B cell (primary cell): ENCODE data around the gene STX5. TPM values are rescaled to one million over a fixed set of nuclear protein-coding genes. Genes with fewer than 3 reads are reported as not detected.

ENCODE experiments used
- ATAC-seq: fragments of 200-7000 bp; cut with Tn5 transposase; one replicate; pipeline ENCODE4 v1.10.0; 2021; ENCODE audit warnings: low read depth, mild to moderate bottlenecking, moderate number of reproducible peaks, moderate library complexity
- CTCF ChIA-PET: fragments of 350-600 bp; sonication (Branson Sonifier 250); formaldehyde crosslinking; loops from one replicate; lab custom pipeline; 2021; ENCODE audit warnings: antibody characterized with exemption, inconsistent platforms; lab: Charles Lee
- POLR2A ChIA-PET: fragments of 350-600 bp; sonication (Branson Sonifier 250); formaldehyde crosslinking; loops from one replicate; lab custom pipeline; 2021; ENCODE audit warnings: antibody characterized with exemption; lab: Charles Lee
- DNase-seq: peaks from one replicate; pipeline ENCODE4 v3.0.0; 2013
- H2AFZ ChIP-seq: 2 replicates; pipeline ENCODE4 v1.6.1; 2012; ENCODE audit warnings: mild to moderate bottlenecking, low read depth, low read length; ENCODE audit not compliant: insufficient read depth, poor library complexity, severe bottlenecking
- H3K27ac ChIP-seq, 2 donors: 1 replicate in 1 of 2; 2 replicates in 1 of 2; pipeline ENCODE4 v1.5.1; 2012 to 2013; ENCODE audit warnings: low read length in 2 of 2, mild to moderate bottlenecking in 2 of 2, moderate library complexity in 1 of 2
- H3K27me3 ChIP-seq, 4 experiments: fragments of 200-600 bp in 1 of 4; sonication (generic) in 1 of 4; replicated peaks in 1 of 4; 1 replicate in 2 of 4; 2 replicates in 2 of 4; pipeline versions ENCODE4 v1.6.1 to v1.7.0; 2013 to 2016; ENCODE audit warnings: low read length in 3 of 4, mild to moderate bottlenecking in 2 of 4, mixed read lengths in 1 of 4, moderate library complexity in 1 of 4; ENCODE audit not compliant: insufficient read depth in 4 of 4, control insufficient read depth in 3 of 4; ENCODE audit errors: control extremely low read depth in 1 of 4
- H3K36me3 ChIP-seq, 2 experiments: replicated peaks in 1 of 2; 1 replicate in 1 of 2; 2 replicates in 1 of 2; pipeline versions ENCODE4 v1.6.1 to v1.7.1; 2013; ENCODE audit warnings: low read length in 1 of 2; ENCODE audit not compliant: insufficient read depth in 2 of 2, control insufficient read depth in 1 of 2; ENCODE audit errors: control extremely low read depth in 1 of 2, extremely low read depth in 1 of 2
- H3K4me1 ChIP-seq, 2 donors: fragments of 200-600 bp in 1 of 2; sonication (generic) in 1 of 2; 1 replicate in 1 of 2; 2 replicates in 1 of 2; pipeline versions ENCODE4 v1.5.1 to v1.6.1; 2013 to 2017; ENCODE audit warnings: low read length in 2 of 2; ENCODE audit not compliant: control insufficient read depth in 2 of 2, insufficient read depth in 2 of 2
- H3K4me2 ChIP-seq: replicated peaks from 2 replicates; pipeline ENCODE3; 2012; ENCODE audit warnings: mild to moderate bottlenecking, low read depth, low read length; ENCODE audit not compliant: poor library complexity, severe bottlenecking
- H3K4me3 ChIP-seq, 5 experiments: fragments of 200-600 bp in 1 of 5; sonication (generic) in 1 of 5; 1 replicate in 3 of 5; 2 replicates in 2 of 5; pipeline versions ENCODE4 v1.5.1 to v1.7.0; 2011 to 2016; ENCODE audit warnings: low read length in 4 of 5, mild to moderate bottlenecking in 4 of 5, low read depth in 2 of 5, control low read depth in 1 of 5, moderate library complexity in 1 of 5; ENCODE audit not compliant: insufficient read depth in 1 of 5; ENCODE audit errors: control extremely low read depth in 1 of 5, extremely low read depth in 1 of 5
- H3K79me2 ChIP-seq: fragments of 200-600 bp; sonication (generic); one replicate; pipeline ENCODE4 v1.6.0; 2016; ENCODE audit warnings: low read length; ENCODE audit not compliant: control insufficient read depth, insufficient read depth
- H3K9ac ChIP-seq: fragments of 200-600 bp; sonication (generic); 2 replicates; pipeline ENCODE4 v1.6.1; 2017; ENCODE audit warnings: mild to moderate bottlenecking, low read length, moderate library complexity
- H3K9me3 ChIP-seq, 3 donors: one replicate each; pipeline versions ENCODE4 v1.6.1 to v1.7.1; 2013; ENCODE audit warnings: low read length in 2 of 3; ENCODE audit not compliant: control insufficient read depth in 2 of 3, insufficient read depth in 1 of 3; ENCODE audit errors: control extremely low read depth in 1 of 3
- H4K20me1 ChIP-seq: 2 replicates; pipeline ENCODE4 v1.6.0; 2012; ENCODE audit warnings: mild to moderate bottlenecking, low read length; ENCODE audit not compliant: insufficient read depth, control insufficient read depth, poor library complexity, severe bottlenecking
- H3K27ac Mint-ChIP-seq: one replicate; pipeline ENCODE4 v1.8.0; 2021; ENCODE audit warnings: mixed read lengths
- H3K27me3 Mint-ChIP-seq: one replicate; pipeline ENCODE4 v1.8.0; 2021; ENCODE audit warnings: mixed read lengths
- H3K4me1 Mint-ChIP-seq: one replicate; pipeline ENCODE4 v1.8.0; 2021; ENCODE audit warnings: mixed read lengths
- H3K4me3 Mint-ChIP-seq: one replicate; pipeline ENCODE4 v1.8.0; 2021; ENCODE audit warnings: mixed read lengths
- H3K9me3 Mint-ChIP-seq: one replicate; pipeline ENCODE4 v1.8.0; 2022; ENCODE audit warnings: mixed read lengths; ENCODE audit not compliant: insufficient read depth
- CTCF ChIP-seq: fragments of 200-600 bp; IDR thresholded peaks from one replicate; pipeline ENCODE4 v1.8.0; 2022; ENCODE audit warnings: antibody characterized with exemption, mild to moderate bottlenecking
- EZH2 ChIP-seq: IDR thresholded peaks from 2 replicates; pipeline ENCODE4 v1.6.1; 2012; ENCODE audit warnings: borderline replicate concordance, low read depth, mild to moderate bottlenecking, moderate library complexity, low read length; ENCODE audit not compliant: insufficient read depth, poor library complexity, severe bottlenecking
- WGBS: methylation state at CpG from one replicate; pipeline ENCODE4 v1.1.5; 2013; ENCODE audit warnings: missing lambda C conversion rate; ENCODE audit not compliant: insufficient coverage; 5-methylcytosine and 5-hydroxymethylcytosine counted together
- intact Hi-C: fragments of 100-400 bp; cut with micrococcal nuclease; formaldehyde crosslinking; loops from one replicate; pipeline ENCODE4 v1.10.0; 2022
- polyA plus RNA-seq: library from polyadenylated mRNA; depleted of rRNA; stranded (reverse); fragments of >200 nt; gene quantifications from 2 replicates; pipeline ENCODE4 v1.2.3, GENCODE V29; 2012
- total RNA-seq, 2 donors: library from RNA; stranded (reverse); fragments of 120-200 nt in 1 of 2; gene quantifications; 1 replicate in 1 of 2; 2 replicates in 1 of 2; pipeline versions ENCODE4 v1.2.3 to v1.2.4, GENCODE V29; 2013 to 2022

Gene STX5
- total and polyA plus RNA-seq, 2 donors (not counting 1 experiment from before 2014, with no cell fraction given) = 41.0 to 99.1 TPM

GRCh38 chr11:62791501-62792201 lies 40.2 kb downstream of the STX5 start, which contains the start of gene TMEM223:
Gene TMEM223 (minus strand): TSS chr11:62792006. CDS start chr11:62791994, 12 bp downstream.
- DNase-seq (peak; percentile 89), ATAC-seq (peak; percentile 74)
- H3K27ac Mint-ChIP-seq = peak within 1 kb of the TSS; percentile 91
- Histone ChIP-seq H3K4me1 (peaks cover 25 to 34% of the 10 kb centered on the region in 2 donors), H3K9ac (peak within 1 kb of the TSS; percentile 89), H3K36me3 (peaks cover 0 to 58% of the 10 kb centered on the region in 2 experiments), H3K79me2 (peaks cover 53% of the 10 kb centered on the region), H3K4me2 (peak within 1 kb of the TSS; percentile 97), H3K27ac (peak within 1 kb of the TSS; percentile 65 to 83), H3K9me3 (no peaks in the 10 kb centered on the region), H4K20me1 (peaks cover 15% of the 10 kb centered on the region), H3K27me3 (no peaks in the 10 kb centered on the region), H2AFZ (peak within 1 kb of the TSS; percentile 77), H3K4me3 (peak within 1 kb of the TSS; percentile 32 to 94 (median 85))
- TF ChIP-seq EZH2 (no peak), CTCF (no peak)
- under 1% methylated on average over 50 of the region's 58 CpGs for WGBS
- ChIA-PET POLR2A (interaction anchor here (0.7 to 2.7 kb wide), 7 partner anchors 13 to 343 kb away, joined by 3 to 19 read pairs (median 4); partner anchors contain the start of genes GANAB and WDR74), CTCF (interaction anchor here (0.6 to 1.5 kb wide), 2 partner anchors 65 to 912 kb away, joined by 3 read pairs; partner anchors contain the start of gene HNRNPUL2)
- intact Hi-C loops = loop anchor here (1.0 kb wide), 4 partner anchors 14 to 71 kb away; partner anchors contain the start of genes NXF1, POLR2G and TAF6L
- H3K9me3 Mint-ChIP-seq = no peaks in the 10 kb centered on the region
- H3K27me3 Mint-ChIP-seq = no peaks in the 10 kb centered on the region
- peak within 1 kb of the TSS; percentile 91 for H3K4me3 Mint-ChIP-seq
- peaks cover 46% of the 10 kb centered on the region for H3K4me1 Mint-ChIP-seq

DNA sequence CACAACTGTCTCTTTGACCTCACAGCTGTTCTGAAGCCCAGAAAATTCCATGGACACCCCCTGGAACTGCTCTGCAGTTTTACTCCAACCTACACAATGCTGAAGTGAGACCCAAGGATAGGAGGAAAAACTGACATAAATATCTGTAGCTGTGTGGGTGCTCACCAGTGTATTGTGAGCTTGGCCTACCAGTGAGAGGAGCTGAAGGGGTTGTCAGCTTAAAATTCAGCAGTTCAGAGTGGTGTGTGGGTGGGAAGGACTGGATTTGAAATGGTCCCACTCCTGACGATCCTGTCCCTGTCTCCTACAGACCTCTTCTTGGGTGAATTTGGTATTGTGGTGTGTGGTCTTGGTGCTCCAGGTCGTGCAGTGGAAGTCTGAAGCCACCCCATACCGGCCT lies 42.3 kb downstream of the STX5 start:
- DNase-seq (no peak), ATAC-seq (no peak)
- Histone ChIP-seq H4K20me1 (peaks cover 15% of the 10 kb centered on the region), H3K4me2 (no peak overlapping the region), H2AFZ (no peak overlapping the region), H3K9ac (no peak overlapping the region), H3K4me3 (no peak overlapping the region), H3K27me3 (no peaks in the 10 kb centered on the region), H3K36me3 (peaks cover 0 to 38% of the 10 kb centered on the region in 2 experiments), H3K79me2 (peaks cover 40% of the 10 kb centered on the region), H3K27ac (no peak overlapping the region), H3K4me1 (peaks cover 33 to 41% of the 10 kb centered on the region in 2 donors), H3K9me3 (no peaks in the 10 kb centered on the region)
- Mint-ChIP-seq H3K27ac (peak overlapping the region; percentile 71), H3K27me3 (no peaks in the 10 kb centered on the region), H3K4me1 (peaks cover 54% of the 10 kb centered on the region), H3K4me3 (peak overlapping the region; percentile 91), H3K9me3 (no peaks in the 10 kb centered on the region)
- no peak for TF ChIP-seq EZH2
- TF ChIP-seq CTCF = no peak
- intact Hi-C loops = loop anchor here (10.0 kb wide), 1 partner anchor 395 kb away; no protein-coding TSS in a partner anchor
- WGBS = 86% methylated on average over 3 of the region's 3 CpGs
- ChIA-PET POLR2A (interaction anchor here (0.6 to 3.7 kb wide), 10 partner anchors 17 to 66 kb away, joined by 3 to 22 read pairs (median 4); partner anchors contain the start of genes POLR2G, STX5, TEX54 and WDR74), CTCF (interaction anchor here (0.5 to 7.2 kb wide), 4 partner anchors 33 to 91 kb away, joined by 3 to 101 read pairs (median 23); partner anchors contain the start of gene SLC3A2)
